Hepatocyte (in vitro differentiated cells): Measurements from ENCODE around the gene SLAMF9.

Source experiments
- CTCF ChIP-seq: fragments of 200-600 bp; sonication (generic); IDR thresholded peaks from 2 replicates; pipeline ENCODE4 v1.5.1; 2016; ENCODE audit warnings: antibody characterized with exemption, mild to moderate bottlenecking; ENCODE audit not compliant: poor library complexity
- EZH2 ChIP-seq: fragments of 200-600 bp; sonication (generic); IDR thresholded peaks from 2 replicates; pipeline ENCODE4 v1.6.1; 2016; ENCODE audit warnings: antibody characterized with exemption, mild to moderate bottlenecking, borderline replicate concordance

- TF ChIP-seq CTCF (no peak), EZH2 (no peak)
Measured at GRCh38 chr1:159943278-159943640, 10.8 kb downstream of the SLAMF9 start.
